GDM1 (cell line): Measurements from ENCODE around the gene CCDC146.
"Not testable (repeated sequence)": the region's sequence is repeated elsewhere in the genome, so short reads cannot be mapped to it uniquely, and the experiment has no call there.

Source experiments
- DNase-seq: peaks from one replicate; lab custom pipeline; 2025; lab: John Stamatoyannopoulos, UW

The CCDC146 gene

DNA sequence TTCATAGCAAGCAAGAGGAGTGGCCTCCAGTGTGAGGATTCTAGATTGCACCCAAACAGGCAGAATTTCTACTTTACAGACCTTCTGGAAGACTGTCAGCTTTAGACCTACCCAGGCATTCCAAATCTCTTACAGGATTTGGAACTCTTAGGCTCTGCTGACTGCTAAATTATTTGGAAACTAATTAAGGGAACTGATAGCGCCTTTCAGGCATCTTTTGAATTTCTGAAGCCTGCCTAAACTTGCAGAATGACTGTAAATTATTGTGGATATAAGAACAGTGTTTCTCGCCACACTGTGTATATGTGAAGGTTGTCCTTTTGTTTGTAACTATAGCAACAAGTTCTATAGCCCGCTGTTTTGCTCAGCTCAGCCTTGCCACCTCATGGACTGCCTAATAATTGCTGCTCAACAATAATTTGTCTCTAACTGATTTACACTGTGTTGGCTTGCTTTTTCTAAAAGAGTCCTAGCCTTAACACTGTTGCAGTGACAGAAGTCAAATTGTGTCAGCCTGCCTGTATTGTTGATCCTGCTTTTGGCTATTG, 32.6 kb downstream of the CCDC146 start:
- DNase-seq: not testable (repeated sequence)

DNA sequence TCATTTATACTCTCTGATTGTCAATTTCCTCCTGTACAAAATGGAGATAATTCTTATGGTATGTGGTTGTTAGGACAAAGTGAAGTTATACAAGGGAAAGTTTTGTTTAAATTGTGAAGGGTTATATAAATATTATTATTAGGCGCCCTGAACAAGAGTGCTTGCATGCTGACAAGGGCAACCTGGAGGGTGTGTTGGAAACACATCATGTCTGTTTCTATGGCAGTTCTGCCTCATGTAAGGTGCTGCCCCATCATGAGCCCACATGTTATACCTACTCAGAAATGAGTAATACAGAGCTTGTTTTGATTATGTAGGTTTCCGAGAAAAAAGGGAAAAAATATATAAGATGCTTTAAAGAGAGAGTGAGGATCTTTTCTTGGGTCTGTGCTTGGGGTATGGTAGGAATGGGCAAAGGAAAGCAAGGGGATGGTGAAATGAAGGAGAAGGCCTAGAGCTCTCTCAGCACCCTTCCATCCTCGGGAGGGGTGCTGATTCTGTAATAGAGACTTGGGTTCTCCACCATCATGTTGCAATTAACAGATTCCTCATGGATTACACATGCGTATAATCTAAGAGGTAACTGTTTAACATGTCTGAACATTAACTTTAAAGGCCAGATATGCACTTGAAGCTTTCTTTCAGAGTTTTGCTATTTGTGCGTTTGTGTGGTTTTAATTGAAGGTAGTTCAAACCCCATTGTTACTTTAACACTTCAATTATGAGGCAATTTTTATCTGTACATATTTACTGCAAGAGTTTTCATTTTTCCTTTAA, 33.4 kb downstream of the CCDC146 start:
- not testable (repeated sequence) for DNase-seq

DNA sequence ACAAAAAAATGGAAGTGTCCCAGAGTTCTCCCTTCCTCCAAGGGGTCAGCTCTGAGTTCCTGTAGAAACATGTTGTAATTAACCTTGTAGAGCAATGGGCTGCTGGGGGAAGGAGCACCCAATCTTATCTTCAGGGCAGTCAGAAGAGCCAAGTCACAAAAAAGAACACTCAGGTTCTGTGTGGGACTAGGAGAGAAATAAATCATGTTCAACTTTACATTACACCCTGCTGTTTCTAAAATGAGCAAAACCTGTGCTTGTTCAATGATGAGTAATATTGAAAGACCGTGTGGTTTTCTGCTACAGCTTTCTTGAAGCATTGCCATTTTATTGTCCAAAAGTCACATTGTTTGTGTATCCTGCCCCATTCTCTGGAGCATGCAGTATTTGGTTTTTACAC, 34.6 kb downstream of the CCDC146 start:
- DNase-seq: not testable (repeated sequence)

DNA sequence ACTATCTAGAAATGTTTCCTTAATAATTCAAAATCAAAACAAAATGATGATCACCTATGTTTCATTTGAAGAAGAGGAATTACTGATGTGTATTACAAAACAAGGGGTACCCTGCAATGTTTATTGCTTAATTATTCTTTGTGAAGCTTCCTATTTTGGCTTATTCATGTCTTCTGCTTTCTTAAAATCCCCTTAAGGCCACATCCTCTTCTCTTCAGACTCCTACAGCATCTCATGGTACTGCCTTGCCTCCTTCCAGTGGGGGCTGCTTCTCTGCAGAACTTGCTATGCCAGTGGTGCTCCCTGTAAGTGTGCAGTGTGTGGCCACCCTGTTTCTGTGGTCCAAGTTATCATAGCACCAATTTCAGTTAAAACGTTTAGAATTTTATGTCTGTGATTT, 35.0 kb downstream of the CCDC146 start:
- DNase-seq: no peak

DNA sequence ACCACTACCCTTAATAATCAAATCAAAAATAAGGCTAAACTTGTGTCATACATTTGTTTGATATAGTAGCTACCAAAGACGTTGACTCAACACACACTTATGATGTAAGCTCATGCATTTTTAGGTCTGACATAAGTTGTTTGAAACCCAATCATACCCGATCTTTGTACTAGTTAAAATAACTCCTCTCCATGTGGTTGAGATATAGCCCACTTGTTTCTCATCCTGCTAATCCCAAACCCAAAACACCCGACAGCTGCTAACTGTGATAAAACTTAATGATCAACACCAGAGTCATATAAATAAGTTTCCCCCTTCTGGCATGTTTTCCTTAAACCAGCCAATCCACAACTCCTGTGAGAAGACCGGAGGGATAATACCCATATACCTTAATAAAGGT, 48.7 kb downstream of the CCDC146 start:
- DNase-seq: not testable (repeated sequence)

DNA sequence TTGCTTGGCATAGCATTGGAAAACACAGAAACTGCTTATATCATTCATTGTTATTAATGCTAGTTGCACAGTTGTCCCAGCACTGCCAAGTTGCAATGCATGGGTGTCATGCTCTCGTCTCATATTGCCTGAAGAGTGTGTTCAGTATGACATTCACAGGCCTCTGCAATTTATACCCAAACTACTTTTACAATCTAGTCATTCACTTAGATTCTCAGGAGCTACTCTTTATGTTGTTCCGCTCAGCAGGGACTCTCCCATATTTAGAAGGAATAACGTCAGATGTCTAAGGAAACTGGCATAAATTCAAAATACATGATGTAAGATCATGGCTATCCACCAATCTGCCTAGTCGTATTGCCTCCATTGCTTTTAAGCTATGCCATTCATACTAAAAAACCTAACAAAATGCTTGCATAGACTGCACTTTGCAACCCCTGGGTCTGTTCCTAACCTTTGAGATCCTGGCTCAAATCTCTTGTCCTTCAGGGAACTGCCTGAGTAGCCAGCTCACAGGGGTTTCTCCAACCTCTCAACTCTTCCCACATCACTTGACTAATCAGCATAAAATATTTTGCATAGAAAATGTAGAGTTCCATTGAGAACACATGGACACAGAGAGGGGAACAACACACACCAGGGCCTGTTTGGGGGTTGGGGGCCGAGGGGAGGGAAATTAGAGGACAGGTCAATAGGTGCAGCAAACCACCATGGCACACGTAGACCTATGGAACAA, 50.2 kb downstream of the CCDC146 start:
- not testable (repeated sequence) for DNase-seq

DNA sequence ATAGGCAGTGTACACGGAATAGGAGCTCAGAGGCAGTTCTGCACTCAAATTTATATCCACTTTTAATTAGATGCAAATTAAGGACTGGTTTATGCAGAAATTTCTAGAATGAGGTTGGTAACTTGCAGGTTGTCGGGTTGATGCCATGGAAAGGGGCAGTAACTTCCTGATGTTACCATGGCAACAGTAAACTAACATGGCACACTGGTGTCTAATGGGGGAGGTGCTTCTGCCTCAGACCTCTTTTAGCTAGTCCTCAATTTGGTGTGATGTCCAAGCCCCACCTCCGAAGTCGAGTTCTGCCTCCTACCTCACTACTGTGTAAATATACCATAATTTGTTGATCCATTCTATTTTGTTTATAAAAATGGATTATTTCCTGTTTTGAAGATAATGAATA, 52.0 kb downstream of the CCDC146 start:
- DNase-seq: not testable (repeated sequence)

DNA sequence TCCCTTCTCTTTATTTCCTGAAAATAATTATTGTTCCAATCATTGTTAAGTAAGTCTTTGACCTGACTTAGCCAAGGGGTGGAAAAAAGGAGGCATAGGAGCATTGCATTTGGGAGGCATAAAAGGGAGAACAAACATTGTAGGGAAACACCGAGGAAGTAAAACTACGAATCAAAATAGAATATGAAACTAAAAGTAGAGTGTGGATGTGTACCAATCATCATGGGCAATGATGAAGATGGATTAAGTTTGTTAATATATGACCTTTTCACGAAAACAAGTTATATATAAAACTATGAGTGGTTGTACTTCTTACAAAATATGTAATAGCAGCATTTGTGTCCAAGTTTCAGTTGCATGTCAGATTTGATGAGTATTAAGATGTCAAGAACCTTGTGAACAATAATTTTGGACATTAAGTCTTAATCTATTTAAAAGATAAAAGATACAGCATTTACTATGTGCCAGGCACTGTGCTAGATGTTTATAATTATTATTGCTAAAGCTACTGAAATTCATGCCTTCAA, 52.9 kb downstream of the CCDC146 start:
- DNase-seq: not testable (repeated sequence)

DNA sequence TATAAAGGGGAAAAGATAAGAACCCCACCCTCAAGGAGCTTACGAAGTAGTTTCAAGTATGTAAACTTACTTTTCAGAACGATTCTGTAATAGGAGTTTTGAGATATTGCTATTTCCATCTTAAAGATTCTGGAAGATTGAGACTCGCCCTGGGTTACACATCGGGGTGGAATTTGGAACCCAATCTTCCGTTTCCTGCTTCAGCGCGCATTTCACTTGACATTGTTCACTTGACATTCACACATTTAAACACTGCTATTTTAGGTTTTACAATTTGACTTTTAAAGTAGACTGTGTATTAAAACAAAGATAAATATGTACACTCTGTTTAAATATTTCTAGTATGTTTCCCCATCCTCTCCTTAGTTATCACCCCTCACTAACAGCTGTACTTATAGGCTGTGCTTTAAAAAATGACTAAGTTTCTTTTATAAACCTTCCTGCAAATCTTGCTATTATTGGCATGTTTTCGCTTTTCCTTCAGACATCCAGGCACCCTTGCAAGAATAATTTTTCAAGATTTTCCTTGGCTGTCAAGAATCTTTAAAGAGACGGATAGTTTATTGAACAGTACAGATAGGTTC, 55.0 kb downstream of the CCDC146 start:
- DNase-seq: not testable (repeated sequence)

DNA sequence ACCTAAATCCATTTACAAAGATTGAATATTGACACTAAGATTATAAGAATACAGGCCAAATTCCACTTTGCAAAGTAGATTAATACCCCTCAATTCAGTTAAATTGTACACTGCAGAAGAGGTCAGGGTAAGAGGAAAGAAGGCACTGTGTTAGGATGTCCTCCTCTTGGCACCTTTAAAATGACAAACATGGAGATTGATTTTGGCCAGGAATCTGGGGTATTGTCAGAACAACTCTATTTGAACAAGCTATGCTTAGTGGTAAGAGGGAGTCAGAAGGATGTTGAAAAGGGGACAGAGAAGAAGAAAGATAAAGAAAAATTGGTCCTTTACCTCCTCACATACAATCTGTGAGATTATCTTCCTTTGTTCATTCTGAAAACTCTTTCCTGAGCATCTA, 55.6 kb downstream of the CCDC146 start:
- DNase-seq: not testable (repeated sequence)

DNA sequence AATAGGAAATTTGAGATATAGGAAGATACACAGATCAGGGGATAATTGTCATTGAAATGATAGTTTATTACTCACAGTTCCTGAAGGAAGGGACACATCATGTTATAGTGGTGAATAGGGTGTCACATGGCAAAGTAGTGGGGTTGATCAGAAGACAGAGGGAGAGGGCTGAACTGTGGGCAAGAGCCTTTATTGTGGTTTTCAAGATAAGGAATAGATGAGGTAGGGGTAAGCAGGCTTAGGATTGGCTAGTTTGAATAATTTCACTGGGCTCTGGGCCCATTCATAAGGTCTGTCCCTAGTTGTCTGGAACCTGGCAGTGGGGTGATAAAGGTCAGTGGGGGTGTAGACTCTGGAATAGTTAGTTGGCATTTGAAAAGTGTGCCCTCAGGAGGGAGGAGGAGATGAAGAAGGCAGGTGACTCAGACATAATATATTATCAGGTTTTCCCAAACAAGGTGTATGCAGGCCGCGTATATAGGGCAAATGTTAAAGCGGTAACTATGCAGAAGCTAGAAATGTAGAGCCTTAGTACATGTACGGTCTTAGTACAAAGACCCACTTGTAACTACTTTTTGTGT, 58.7 kb downstream of the CCDC146 start:
- DNase-seq: no peak

DNA sequence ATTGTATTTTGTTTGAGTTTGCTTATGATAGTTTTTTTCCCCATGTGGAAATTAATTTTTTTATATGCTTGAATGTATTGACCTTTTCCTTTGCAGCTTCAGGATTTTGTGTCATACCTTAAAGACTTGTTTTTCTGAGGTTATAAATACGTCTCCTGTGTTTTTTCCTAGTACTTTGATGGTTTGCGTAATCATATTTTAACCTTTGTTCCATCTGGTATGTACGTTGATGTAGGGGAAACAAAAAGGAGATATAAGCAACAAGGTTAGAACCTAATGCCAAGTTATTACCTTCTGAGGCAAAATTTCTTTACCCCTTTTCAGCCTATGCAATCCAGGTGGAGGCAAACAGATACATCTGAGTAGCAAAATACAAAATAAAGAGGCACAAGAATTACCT, 59.3 kb downstream of the CCDC146 start:
- no peak for DNase-seq

DNA sequence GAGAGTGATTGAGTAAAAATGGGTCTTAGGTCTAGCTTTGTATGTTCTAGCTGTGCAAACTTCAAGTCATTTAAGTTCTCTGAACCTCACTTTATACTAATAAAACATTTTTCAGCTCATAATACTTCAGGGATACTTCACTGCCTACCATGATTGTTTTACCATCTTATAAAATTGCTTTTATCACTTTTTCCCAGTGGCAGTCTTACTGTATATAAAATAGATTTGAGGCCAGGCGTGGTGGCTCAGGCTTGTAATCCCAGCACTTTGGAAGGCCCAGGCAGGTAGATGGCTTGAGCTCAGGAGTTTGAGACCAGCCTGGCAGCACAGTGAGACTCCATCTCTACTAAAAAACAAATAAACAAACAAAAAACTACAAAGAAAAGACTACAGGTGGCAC, 59.8 kb downstream of the CCDC146 start:
- DNase-seq: no peak

DNA sequence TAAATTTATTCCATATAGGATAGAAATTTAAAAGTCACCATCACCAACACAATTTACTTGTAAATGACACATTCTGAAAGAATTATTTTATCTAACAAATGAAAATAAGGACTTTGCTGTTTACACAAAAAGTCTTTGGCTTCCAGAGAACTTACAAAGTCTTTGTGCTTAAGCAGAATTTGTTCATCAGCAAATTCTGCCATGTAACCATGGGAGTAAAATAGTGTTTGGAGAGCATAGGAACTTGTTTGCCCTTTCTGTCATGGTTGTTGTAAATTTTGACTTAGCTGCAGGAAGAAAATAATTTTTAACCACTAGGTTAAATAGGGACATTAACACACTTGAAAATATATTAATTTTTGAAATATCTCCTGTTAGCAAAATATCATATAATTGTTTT, 62.0 kb downstream of the CCDC146 start:
- DNase-seq: no peak

DNA sequence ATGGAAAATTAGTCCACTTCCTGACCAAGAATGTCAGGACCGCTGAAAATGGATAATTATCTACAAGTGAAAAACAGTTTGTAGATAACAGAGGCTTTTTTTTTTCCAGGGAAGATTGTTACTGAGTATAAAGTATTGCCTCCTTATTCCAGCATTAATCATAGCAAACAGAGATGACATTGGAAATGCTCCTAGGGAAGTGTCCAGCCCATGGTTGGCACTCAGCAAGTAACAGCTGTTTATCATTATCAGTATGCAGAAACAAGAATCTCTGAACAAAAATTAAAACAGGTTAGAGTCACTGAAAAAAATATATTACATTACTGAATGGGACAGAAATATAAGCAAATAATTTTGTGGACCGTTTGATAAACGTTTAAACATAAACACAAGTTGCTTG, 62.6 kb downstream of the CCDC146 start:
- DNase-seq: no peak

DNA sequence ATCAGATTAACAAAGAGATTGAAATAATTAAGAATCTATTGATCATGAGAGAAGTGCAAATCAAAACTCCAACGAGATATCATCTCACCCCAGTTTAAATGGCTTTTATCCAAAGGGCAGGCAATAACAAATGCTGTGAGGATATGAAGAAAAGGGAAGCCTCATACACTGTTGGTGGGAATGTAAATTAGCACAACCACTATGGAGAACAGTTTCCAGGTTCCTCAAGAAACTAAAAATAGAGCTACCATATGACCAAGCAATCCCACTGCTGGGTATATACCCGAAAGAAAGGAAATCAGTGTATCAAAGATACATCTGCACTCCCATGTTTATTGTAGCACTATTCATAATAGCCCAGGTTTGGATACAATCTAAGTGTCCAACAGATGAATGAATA, 63.5 kb downstream of the CCDC146 start:
- no peak for DNase-seq

DNA sequence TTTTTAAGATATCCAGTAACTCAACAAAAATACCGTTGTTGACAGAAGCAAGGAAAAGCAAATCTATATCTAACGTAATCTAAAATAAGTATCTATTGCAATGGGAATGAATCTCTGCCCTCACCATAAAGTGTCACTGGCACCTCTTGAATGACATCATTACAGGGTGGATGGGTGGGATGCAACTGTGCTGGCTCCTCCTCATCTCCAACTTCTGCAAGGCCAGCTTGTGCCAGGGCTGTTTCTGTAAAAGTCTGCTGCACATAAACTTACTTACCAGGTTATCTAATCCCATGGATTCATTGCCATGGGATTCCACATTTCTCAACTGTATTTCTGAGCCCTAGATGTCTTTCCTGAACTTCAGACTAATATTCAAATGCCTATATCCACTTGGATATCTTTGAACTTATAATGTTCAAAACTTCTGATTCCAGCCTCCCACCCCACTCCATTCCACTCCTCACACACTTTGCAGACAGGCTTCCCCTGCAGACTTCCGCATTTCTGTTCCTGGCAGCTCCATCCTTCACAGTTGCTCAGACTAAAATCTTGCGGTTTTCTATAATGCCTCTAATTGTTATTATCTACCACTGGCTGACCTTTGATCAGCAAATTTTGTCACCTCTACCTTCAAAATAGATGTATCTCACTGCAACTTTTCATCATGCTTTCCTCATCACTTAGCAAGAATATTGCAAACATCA, 66.5 kb downstream of the CCDC146 start:
- peak; percentile 61 for DNase-seq

DNA sequence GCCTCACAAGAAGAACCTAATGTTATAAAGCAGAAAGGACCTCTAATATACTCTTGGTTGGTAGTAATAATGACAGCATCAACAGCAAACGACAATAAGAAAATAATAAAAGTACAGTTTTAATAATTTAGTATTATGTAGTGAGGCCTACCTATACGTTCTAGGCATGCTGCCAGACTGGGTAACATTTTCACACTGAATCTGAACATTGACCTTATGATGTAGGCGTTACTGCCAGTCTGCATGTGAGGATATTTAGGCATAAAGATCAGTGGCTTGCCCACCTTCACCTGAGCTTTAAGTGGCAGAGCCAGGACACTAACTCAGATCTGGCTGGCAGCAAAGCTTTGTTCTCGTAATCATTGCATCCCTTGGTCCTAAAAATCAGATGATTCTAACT, 74.7 kb downstream of the CCDC146 start:
- no peak for DNase-seq

DNA sequence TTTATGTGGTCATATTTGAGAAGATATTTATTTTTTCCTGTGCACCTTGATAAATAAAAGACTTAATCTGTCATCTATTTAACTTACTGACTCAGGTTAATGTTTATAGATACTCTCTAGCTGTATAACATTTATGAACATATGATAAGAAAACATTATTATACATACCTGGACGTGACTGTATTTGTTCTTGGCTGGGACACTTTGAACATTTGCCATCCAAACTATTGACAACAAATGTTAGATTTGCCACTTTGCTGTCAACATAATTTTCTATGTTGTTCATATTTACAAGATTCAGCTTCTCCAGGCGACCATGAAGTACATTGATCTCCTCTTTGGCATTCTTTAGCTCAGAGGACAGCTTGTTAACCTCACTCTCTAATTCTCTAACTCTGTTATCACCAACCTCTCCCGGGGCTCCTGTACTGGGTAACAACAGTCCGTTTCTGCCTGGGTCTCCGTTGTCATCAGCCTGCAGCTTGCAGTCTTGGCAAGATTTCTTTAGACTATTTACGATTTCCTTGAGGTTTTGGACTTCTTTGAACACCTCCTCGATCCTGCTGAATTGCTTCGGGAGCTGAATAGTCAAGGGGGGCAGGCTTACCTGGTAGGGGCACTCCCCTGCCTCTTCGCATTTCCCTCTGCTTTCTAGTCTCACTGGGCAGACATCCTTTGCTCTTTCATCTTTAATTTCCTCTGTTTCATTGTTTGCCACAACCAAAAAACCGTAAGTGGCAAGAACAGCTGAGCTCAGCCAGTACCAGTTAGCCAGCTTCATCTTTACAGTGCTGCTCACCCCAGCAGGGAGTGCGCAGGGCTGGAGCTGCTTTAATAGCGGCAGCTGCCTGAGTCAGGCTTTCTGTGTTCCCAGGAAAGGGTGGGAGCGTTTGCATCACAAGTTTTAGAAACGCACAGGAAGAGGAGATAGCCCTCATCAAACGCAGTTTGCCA, 76.9 kb downstream of the CCDC146 start, which contains the start of gene FGL2:
TSS of gene FGL2 (minus strand) at position 807 of the 954 bp plus-strand sequence. CDS start at position 781, 26 bp downstream.
- peak; percentile 31 for DNase-seq

DNA sequence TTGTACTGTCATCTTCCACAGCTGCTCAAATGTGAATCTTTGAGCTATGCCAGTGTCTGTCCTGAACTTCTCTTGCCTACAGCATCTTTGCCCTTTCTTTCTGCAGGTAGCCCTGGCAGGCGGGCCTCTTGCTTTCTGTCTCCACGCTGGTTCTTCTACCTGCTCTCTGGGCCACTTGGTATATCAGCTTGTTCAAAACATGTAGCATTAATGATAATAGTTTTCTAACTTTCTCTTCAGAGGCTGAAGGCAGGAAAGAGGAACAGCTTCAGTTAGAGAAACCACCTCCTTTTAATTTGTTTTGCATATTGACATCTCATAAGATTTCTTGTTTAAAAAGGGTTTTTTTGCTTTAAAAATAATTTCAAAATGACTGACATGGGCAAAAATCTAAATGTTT, 78.1 kb downstream of the CCDC146 start:
- no peak for DNase-seq
